ENCODE data around the gene SLC47A1. TPM values are rescaled to one million over a fixed set of nuclear protein-coding genes. Genes with fewer than 3 reads are reported as not detected.

SLC47A1 gene
- polyA plus RNA-seq, 1 donor (not counting 4 experiments of a cell fraction or from before 2014, with no cell fraction given) = 0.07 TPM

DNA sequence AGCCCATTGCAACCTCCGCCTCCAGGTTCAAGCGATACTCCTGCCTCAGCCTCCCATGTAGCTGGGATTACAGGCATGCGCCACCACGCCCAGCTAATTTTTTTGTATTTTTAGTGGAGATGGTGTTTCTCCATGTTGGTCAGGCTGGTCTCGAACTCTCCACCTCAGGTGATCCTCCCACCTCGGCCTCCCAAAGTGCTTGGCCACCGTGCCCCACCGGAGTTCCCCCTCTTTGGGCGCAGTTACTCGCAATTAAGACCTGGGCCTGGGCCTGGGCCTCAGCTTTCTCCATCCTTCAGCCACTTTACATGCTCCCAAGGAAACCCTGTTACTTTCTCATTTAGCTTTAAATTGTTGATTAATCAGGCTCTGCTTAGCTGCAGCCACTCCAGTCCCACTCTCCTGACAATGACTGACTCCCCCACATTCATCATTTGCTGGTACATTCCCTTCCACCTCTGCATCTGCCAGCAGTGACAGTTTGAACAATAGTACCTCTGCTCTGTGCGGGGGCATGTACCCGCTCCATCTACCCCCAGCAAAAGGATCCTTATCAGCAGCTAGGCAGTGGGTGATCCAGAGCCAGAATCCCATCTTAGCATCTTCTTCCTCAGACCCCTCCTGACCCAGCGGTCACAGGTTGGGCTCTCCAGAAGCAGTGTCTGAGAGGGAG is 47.2 kb upstream of the SLC47A1 start:
- no peak overlapping the region for H2AFZ ChIP-seq (ENCODE audit: control insufficient read depth, low read length)
- no peak for DNase-seq (ENCODE audit: low read depth, low spot score)
- no peaks in the 10 kb centered on the region for H3K79me2 ChIP-seq (ENCODE audit: control insufficient read depth, insufficient read depth, low read length)
- dilution Hi-C loops (cut with MboI; ENCODE audit: extremely low pct_ligation_motif_present, low sequenced_read_pairs) = no loop called here
- no peak overlapping the region for H3K4me3 ChIP-seq (ENCODE audit: control insufficient read depth in 2 of 3, extremely low read depth in 1 of 3, insufficient read depth in 2 of 3, low read depth in 1 of 3, low read length in 3 of 3)
- no peaks in the 10 kb centered on the region for H3K36me3 ChIP-seq (ENCODE audit: control insufficient read depth in 2 of 2, extremely low read depth in 1 of 2, insufficient read depth in 2 of 2, low read length in 2 of 2)
- FAIRE-seq = no peak
- H3K9ac ChIP-seq (ENCODE audit: control insufficient read depth, extremely low read depth, insufficient read depth, low read length) = no peak overlapping the region
- no peak for TF ChIP-seq EZH2 (IDR thresholded peaks at IDR 0.05; ENCODE audit: low read length)
- TF ChIP-seq, protein P1, sequence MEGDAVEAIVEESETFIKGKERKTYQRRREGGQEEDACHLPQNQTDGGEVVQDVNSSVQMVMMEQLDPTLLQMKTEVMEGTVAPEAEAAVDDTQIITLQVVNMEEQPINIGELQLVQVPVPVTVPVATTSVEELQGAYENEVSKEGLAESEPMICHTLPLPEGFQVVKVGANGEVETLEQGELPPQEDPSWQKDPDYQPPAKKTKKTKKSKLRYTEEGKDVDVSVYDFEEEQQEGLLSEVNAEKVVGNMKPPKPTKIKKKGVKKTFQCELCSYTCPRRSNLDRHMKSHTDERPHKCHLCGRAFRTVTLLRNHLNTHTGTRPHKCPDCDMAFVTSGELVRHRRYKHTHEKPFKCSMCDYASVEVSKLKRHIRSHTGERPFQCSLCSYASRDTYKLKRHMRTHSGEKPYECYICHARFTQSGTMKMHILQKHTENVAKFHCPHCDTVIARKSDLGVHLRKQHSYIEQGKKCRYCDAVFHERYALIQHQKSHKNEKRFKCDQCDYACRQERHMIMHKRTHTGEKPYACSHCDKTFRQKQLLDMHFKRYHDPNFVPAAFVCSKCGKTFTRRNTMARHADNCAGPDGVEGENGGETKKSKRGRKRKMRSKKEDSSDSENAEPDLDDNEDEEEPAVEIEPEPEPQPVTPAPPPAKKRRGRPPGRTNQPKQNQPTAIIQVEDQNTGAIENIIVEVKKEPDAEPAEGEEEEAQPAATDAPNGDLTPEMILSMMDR (optimal IDR thresholded peaks at IDR 0.05 in 1 of 3, IDR thresholded peaks at IDR 0.05 in 1 of 3, conservative IDR thresholded peaks at IDR 0.05 in 1 of 3; ENCODE audit: extremely low read depth in 1 of 3, insufficient read depth in 2 of 3, low read length in 3 of 3) = no peak
- peaks cover 26% of the 10 kb centered on the region for H3K4me1 ChIP-seq (ENCODE audit: control insufficient read depth, extremely low read depth, insufficient read depth, low read length)
- no peak overlapping the region for H3K4me2 ChIP-seq (ENCODE audit: control insufficient read depth, extremely low read depth, insufficient read depth, low read depth, low read length)
- H3K27me3 ChIP-seq (ENCODE audit: control insufficient read depth, extremely low read depth, insufficient read depth, low read length) = no peaks in the 10 kb centered on the region
- H3K9me3 ChIP-seq (ENCODE audit: control insufficient read depth, low read depth, low read length) = no peaks in the 10 kb centered on the region
- H3K27ac ChIP-seq (ENCODE audit: control insufficient read depth, insufficient read depth, low read length) = no peak overlapping the region
- no peaks in the 10 kb centered on the region for H3K9me1 ChIP-seq (ENCODE audit: control insufficient read depth, extremely low read depth, insufficient read depth, low read length)
- no peaks in the 10 kb centered on the region for H4K20me1 ChIP-seq (ENCODE audit: control insufficient read depth, extremely low read depth, insufficient read depth, low read length)

DNA sequence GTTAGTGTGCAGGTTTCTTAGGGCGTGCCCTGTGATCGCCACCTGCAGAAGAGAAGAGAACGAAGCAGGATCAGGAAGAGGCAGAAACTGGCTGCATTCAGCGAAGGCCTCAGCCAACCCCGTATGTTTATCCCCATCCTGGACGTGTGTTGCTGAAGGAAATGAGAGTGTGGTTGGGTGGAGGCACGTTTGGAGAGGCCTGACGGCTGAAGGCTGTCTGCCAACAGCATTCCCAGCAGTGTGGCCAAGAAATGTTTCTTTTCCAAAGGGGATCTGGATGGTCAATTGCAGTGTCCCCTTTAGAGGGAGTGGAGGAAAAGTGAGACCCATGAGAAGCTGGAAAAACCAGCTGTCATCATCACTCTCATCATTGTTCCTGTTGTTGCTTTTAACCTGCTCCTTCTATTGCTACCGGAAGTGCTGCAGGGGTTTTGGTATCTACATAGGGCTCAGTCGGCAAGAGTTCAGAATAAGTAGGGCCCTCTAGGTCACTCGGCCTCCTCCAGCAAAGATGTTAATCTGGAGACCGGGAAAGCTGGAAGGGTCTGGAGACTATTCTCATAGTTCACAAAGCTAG is 46.5 kb upstream of the SLC47A1 start:
- no peaks in the 10 kb centered on the region for H4K20me1 ChIP-seq (ENCODE audit: control insufficient read depth, extremely low read depth, insufficient read depth, low read length)
- no peak for TF ChIP-seq EZH2 (IDR thresholded peaks at IDR 0.05; ENCODE audit: low read length)
- TF ChIP-seq, protein P1 (optimal IDR thresholded peaks at IDR 0.05 in 1 of 3, IDR thresholded peaks at IDR 0.05 in 1 of 3, conservative IDR thresholded peaks at IDR 0.05 in 1 of 3; ENCODE audit: extremely low read depth in 1 of 3, insufficient read depth in 2 of 3, low read length in 3 of 3) = no peak
- H3K4me3 ChIP-seq (ENCODE audit: control insufficient read depth in 2 of 3, extremely low read depth in 1 of 3, insufficient read depth in 2 of 3, low read depth in 1 of 3, low read length in 3 of 3) = no peak overlapping the region
- H3K4me1 ChIP-seq (ENCODE audit: control insufficient read depth, extremely low read depth, insufficient read depth, low read length) = peaks cover 25% of the 10 kb centered on the region
- no peaks in the 10 kb centered on the region for H3K9me1 ChIP-seq (ENCODE audit: control insufficient read depth, extremely low read depth, insufficient read depth, low read length)
- H3K4me2 ChIP-seq (ENCODE audit: control insufficient read depth, extremely low read depth, insufficient read depth, low read depth, low read length) = no peak overlapping the region
- no peaks in the 10 kb centered on the region for H3K79me2 ChIP-seq (ENCODE audit: control insufficient read depth, insufficient read depth, low read length)
- DNase-seq (ENCODE audit: low read depth, low spot score) = no peak
- dilution Hi-C loops (cut with MboI; ENCODE audit: extremely low pct_ligation_motif_present, low sequenced_read_pairs) = no loop called here
- H3K9ac ChIP-seq (ENCODE audit: control insufficient read depth, extremely low read depth, insufficient read depth, low read length) = no peak overlapping the region
- H3K27me3 ChIP-seq (ENCODE audit: control insufficient read depth, extremely low read depth, insufficient read depth, low read length) = no peaks in the 10 kb centered on the region
- H2AFZ ChIP-seq (ENCODE audit: control insufficient read depth, low read length) = peak overlapping the region; percentile 56
- H3K36me3 ChIP-seq (ENCODE audit: control insufficient read depth in 2 of 2, extremely low read depth in 1 of 2, insufficient read depth in 2 of 2, low read length in 2 of 2) = no peaks in the 10 kb centered on the region
- no peak overlapping the region for H3K27ac ChIP-seq (ENCODE audit: control insufficient read depth, insufficient read depth, low read length)
- no peaks in the 10 kb centered on the region for H3K9me3 ChIP-seq (ENCODE audit: control insufficient read depth, low read depth, low read length)
- no peak for FAIRE-seq
